Right lobe of liver (tissue), 6 donors: ENCODE results near the gene PLEKHG2. TPM values are rescaled to one million over a fixed set of nuclear protein-coding genes. Genes with fewer than 3 reads are reported as not detected.

Source experiments
- ATAC-seq, 4 donors: fragments of 200-7000 bp; cut with Tn5 transposase; one replicate each; pipeline ENCODE4 v1.9.1; 2020; ENCODE audit warnings: mild to moderate bottlenecking in 4 of 4, moderate library complexity in 4 of 4
- DNase-seq, 3 donors: peaks; one replicate each; pipeline ENCODE4 v3.0.0-alpha.2; 2020
- H3K27ac ChIP-seq, 3 donors: fragments of 200-600 bp; one replicate each; pipeline ENCODE4 v1.8.0; 2022
- H3K27me3 ChIP-seq, 2 donors: fragments of 200-600 bp; one replicate each; pipeline ENCODE4 v1.8.0; 2022
- H3K36me3 ChIP-seq, 4 donors: fragments of 200-600 bp; sonication (generic) in 1 of 4; one replicate each; pipeline versions ENCODE4 v1.5.1 to v1.8.0; 2017 to 2022; ENCODE audit warnings: control low read depth in 1 of 4
- H3K4me1 ChIP-seq, 4 donors: fragments of 200-600 bp; sonication (generic) in 1 of 4; one replicate each; pipeline versions ENCODE4 v1.5.1 to v1.8.0; 2017 to 2022; ENCODE audit warnings: control low read depth in 1 of 4
- H3K4me3 ChIP-seq, 3 donors: fragments of 200-600 bp; one replicate each; pipeline ENCODE4 v1.8.0; 2022
- H3K9me3 ChIP-seq, 4 donors: fragments of 200-600 bp; sonication (generic) in 1 of 4; one replicate each; pipeline versions ENCODE4 v1.5.1 to v1.8.0; 2017 to 2022; ENCODE audit warnings: control low read depth in 1 of 4
- POLR2A ChIP-seq: fragments of 450-650 bp; IDR thresholded peaks from one replicate; pipeline ENCODE4 v1.6.1; 2017; ENCODE audit warnings: antibody characterized with exemption, mild to moderate bottlenecking
- WGBS: methylation state at CpG from one replicate; pipeline ENCODE4 v1.1.6; 2018; ENCODE audit warnings: low coverage, low lambda C conversion rate; ENCODE audit not compliant: insufficient coverage; ENCODE audit errors: missing lambda C conversion rate; 5-methylcytosine and 5-hydroxymethylcytosine counted together
- intact Hi-C, 2 donors: fragments of 100-400 bp; cut with DNase I; formaldehyde crosslinking; loops; one replicate each; pipeline versions ENCODE4 v1.11.2 to v1.14.1; 2022
- total RNA-seq, 6 experiments: library from RNA; depleted of rRNA in 2 of 6; stranded (reverse); fragments of >200 nt in 2 of 6; fragmentation: NEBNext Ultra II Directional in 3 of 6; extraction: Animal tissue kit (Norgen Biotek cat#: 25700) in 3 of 6; gene quantifications; one replicate each; pipeline versions ENCODE4 v1.1.0 to v1.2.4, GENCODE V29; 2016 to 2023
- TF ChIP-seq, protein P1 (sequence below), 4 donors: fragments of 200-600 bp in 3 of 4; fragments of 450-650 bp in 1 of 4; IDR thresholded peaks; one replicate each; pipeline versions ENCODE4 v1.5.1 to v1.8.0; 2016 to 2022; ENCODE audit warnings: antibody characterized with exemption in 4 of 4, mild to moderate bottlenecking in 2 of 4
- donor health status: DM: no; HTN: yes; CAD: no.
- donor health status: DM: no; HTN: no; CAD: no.
- donor health status: DM: no; HTN: no; CAD: no.
- donor health status: DM: no; HTN: yes; CAD: no.
- donor health status: DM: no; HTN: yes; CAD: no.

The PLEKHG2 gene
- total RNA-seq, 6 experiments from 2014 or later: 1.6 to 15.0 (median 6.3) TPM

GRCh38 chr19:39416152-39417120 lies 4.0 kb downstream of the PLEKHG2 start:
- DNase-seq (no peak), ATAC-seq (no peak)
- Histone ChIP-seq H3K4me1 (peaks cover 0 to 9% (median 0%) of the 10 kb centered on the region in 4 donors), H3K36me3 (no peaks in the 10 kb centered on the region), H3K4me3 (no peak overlapping the region), H3K27ac (no peak overlapping the region), H3K9me3 (no peaks in the 10 kb centered on the region), H3K27me3 (no peaks in the 10 kb centered on the region)
- WGBS: 60% methylated on average over 2 of the region's 27 CpGs
- intact Hi-C loops: no loop called here
- no peak for TF ChIP-seq POLR2A
- TF ChIP-seq, protein P1, sequence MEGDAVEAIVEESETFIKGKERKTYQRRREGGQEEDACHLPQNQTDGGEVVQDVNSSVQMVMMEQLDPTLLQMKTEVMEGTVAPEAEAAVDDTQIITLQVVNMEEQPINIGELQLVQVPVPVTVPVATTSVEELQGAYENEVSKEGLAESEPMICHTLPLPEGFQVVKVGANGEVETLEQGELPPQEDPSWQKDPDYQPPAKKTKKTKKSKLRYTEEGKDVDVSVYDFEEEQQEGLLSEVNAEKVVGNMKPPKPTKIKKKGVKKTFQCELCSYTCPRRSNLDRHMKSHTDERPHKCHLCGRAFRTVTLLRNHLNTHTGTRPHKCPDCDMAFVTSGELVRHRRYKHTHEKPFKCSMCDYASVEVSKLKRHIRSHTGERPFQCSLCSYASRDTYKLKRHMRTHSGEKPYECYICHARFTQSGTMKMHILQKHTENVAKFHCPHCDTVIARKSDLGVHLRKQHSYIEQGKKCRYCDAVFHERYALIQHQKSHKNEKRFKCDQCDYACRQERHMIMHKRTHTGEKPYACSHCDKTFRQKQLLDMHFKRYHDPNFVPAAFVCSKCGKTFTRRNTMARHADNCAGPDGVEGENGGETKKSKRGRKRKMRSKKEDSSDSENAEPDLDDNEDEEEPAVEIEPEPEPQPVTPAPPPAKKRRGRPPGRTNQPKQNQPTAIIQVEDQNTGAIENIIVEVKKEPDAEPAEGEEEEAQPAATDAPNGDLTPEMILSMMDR (IDR thresholded peaks at IDR 0.05): no peak

- H3K27ac ChIP-seq: no peak overlapping the region
- DNase-seq (no peak), ATAC-seq (no peak)
- peaks cover 0 to 5% (median 0%) of the 10 kb centered on the region in 4 donors for H3K4me1 ChIP-seq
- no peaks in the 10 kb centered on the region for H3K27me3 ChIP-seq
- H3K9me3 ChIP-seq: no peaks in the 10 kb centered on the region
- TF ChIP-seq, protein P1 (IDR thresholded peaks at IDR 0.05): no peak
- TF ChIP-seq POLR2A: no peak
- intact Hi-C loops: no loop called here
- no peak overlapping the region for H3K4me3 ChIP-seq
- H3K36me3 ChIP-seq: no peaks in the 10 kb centered on the region
- WGBS: 92% methylated on average over 12 of the region's 30 CpGs
These were observed 5.2 kb downstream of the PLEKHG2 start for GRCh38 chr19:39417463-39418181.

- 72% methylated on average over 3 of the region's 9 CpGs for WGBS
- H3K4me1 ChIP-seq: no peaks in the 10 kb centered on the region
- intact Hi-C loops: no loop called here
These were observed 6.5 kb downstream of the PLEKHG2 start for GRCh38 chr19:39419003-39419402.

GRCh38 chr19:39420769-39421168 lies 8.3 kb downstream of the PLEKHG2 start:
- DNase-seq: no peak
- WGBS: 58% methylated on average over 2 of the region's 15 CpGs

More at GRCh38 chr19:39419003-39419402, 6.5 kb downstream of the PLEKHG2 start:
- H3K27ac ChIP-seq: no peak overlapping the region
- no peaks in the 10 kb centered on the region for H3K36me3 ChIP-seq
- DNase-seq: no peak
- H3K27me3 ChIP-seq: no peaks in the 10 kb centered on the region
- TF ChIP-seq POLR2A: no peak
- TF ChIP-seq, protein P1 (IDR thresholded peaks at IDR 0.05): no peak
- no peaks in the 10 kb centered on the region for H3K9me3 ChIP-seq
- H3K4me3 ChIP-seq: no peak overlapping the region
- no peak for ATAC-seq

More at GRCh38 chr19:39420769-39421168, 8.3 kb downstream of the PLEKHG2 start:
- Histone ChIP-seq H3K27ac (no peak overlapping the region), H3K27me3 (no peaks in the 10 kb centered on the region), H3K4me3 (no peak overlapping the region), H3K4me1 (no peaks in the 10 kb centered on the region), H3K9me3 (no peaks in the 10 kb centered on the region), H3K36me3 (no peaks in the 10 kb centered on the region)
- intact Hi-C loops: no loop called here
- ATAC-seq: no peak
- no peak for TF ChIP-seq POLR2A
- TF ChIP-seq, protein P1 (IDR thresholded peaks at IDR 0.05): no peak
